ENCODE measurements around the gene BANK1.

The BANK1 gene

DNA sequence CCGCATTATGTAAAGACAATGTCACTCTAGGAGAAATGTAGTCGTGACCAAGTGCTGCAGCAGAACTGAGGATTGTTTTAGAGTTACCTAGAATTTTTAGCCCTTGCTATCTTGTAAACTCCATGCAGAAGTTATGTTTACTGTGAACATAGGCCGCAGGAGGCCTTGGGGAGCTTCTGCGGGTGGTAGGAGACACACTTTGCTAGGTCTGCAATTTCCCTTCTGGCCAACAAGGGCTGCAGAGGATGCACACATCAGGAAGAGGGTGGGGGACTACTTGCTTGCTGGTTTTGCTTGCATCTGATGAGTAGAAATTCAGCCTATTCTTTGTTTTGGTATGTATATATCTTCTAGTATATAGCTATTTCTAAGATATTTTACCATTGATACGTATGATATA, 23.1 kb downstream of the BANK1 start:
- no peak for DNase-seq (ENCODE audit: low read depth, low spot score)

- DNase-seq (ENCODE audit: low read depth, low spot score) = no peak
Measured at GRCh38 chr4:101818362-101818761, 27.8 kb downstream of the BANK1 start.

- no peak for DNase-seq (ENCODE audit: low read depth, low spot score)
Measured at GRCh38 chr4:101823864-101824263, 33.3 kb downstream of the BANK1 start.

DNA sequence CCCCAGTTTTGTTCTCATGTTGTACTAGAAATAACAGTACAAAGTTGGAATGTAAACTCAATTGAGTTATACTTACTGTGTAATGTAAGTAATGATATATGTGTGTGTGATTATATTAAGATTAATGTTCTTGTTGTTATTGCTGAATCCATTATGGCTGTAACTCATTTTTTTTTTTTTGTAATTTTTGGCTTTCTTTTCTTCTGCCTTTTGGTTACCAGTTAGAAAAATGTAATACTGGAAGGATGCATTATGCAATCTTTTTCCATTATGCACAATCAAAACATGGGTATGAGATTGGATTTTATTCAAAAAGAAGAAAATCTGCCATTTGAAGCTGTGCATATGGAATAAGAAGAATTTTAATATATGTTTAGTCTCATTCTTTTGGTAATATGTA, 34.0 kb downstream of the BANK1 start:
- no peak for DNase-seq (ENCODE audit: low read depth, low spot score)

- DNase-seq (ENCODE audit: low read depth, low spot score) = no peak
Measured at GRCh38 chr4:101825953-101826352, 35.4 kb downstream of the BANK1 start.

GRCh38 chr4:101831816-101832215, 41.3 kb downstream of the BANK1 start:
- DNase-seq (ENCODE audit: low read depth, low spot score) = no peak

DNA sequence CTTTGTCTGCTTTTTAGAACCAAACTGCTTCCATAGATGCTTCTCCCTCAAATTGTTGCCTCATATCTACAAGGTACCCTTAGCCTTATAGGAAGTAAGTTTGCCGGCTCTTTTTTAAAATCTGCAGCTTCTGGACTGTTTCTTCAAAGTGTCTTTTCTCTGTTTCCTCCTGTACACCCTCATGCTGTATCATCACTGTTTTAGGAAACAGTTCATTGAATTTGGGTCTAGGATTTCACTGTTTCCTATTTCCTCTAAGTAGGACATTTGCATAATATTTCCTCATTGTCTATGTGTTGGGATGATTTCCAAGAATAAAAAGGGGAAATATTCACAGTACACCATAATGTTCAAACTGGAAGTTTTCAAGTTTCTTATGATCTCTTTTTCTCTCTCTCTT, 43.0 kb downstream of the BANK1 start:
- DNase-seq (ENCODE audit: low read depth, low spot score) = no peak

- DNase-seq (ENCODE audit: low read depth, low spot score) = no peak
Measured at GRCh38 chr4:101835121-101835904, 44.8 kb downstream of the BANK1 start.

DNA sequence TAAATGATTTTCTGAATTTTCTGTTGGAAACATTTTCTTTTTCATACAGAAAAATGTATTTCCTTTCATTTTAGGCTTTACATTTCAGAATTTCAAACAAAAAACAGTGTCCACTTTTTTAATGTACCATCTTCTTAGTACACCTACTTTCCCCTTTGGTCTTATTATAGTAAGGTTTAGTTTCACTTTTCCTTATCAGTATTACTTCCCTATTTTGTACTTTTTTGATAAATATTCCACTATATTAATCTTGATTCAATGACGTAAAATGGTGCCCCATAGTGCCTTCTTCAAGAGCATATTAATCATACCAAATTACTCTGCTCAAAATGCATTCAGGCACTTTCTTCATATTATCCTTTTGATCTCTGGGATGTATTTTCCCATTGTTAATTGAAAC, 52.5 kb downstream of the BANK1 start:
- DNase-seq (ENCODE audit: low read depth, low spot score) = no peak

DNA sequence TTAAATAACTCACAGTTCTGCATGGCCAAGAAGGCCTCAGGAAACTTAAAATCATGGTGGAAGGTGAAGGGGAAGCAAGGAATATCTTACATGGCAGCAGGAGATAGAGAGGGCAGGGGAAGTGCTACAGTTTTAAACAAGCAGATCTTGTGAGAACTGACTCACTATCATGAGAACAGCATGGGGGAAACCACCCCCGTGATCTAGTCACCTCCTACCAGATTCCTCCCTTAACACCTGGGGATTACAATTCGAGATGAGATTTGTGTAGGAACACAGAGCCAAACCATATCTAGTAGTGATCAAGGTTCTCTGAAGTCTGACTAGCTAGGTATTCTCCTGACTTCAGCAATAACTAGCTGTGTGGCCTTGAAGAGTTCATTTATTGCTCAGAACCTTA, 56.0 kb downstream of the BANK1 start:
- DNase-seq (ENCODE audit: low read depth, low spot score) = no peak

GRCh38 chr4:101850698-101851097, 60.2 kb downstream of the BANK1 start:
- no peak for DNase-seq (ENCODE audit: low read depth, low spot score)

- no peak for DNase-seq (ENCODE audit: low read depth, low spot score)
Measured at GRCh38 chr4:101851672-101852071, 61.1 kb downstream of the BANK1 start.

DNA sequence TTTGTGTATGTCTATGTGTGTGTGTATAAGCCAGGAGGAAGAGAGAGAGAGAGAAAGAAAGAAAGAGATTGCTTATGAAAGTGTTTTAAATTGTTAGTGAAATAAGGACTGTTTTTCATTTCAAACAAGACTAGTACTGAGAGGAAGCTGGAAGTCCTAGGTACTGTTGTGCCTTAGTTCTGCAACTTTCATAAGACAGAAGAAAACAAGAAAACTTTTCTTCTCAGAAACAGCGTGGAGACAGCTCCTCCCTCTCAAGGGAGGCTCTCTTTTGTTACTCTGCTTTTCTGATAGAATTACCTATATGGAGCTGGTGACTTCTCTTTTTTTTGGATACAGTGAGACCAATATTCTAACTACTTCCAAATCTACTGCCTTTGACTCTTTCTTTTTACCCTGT, 62.5 kb downstream of the BANK1 start:
- DNase-seq (ENCODE audit: low read depth, low spot score) = no peak

DNA sequence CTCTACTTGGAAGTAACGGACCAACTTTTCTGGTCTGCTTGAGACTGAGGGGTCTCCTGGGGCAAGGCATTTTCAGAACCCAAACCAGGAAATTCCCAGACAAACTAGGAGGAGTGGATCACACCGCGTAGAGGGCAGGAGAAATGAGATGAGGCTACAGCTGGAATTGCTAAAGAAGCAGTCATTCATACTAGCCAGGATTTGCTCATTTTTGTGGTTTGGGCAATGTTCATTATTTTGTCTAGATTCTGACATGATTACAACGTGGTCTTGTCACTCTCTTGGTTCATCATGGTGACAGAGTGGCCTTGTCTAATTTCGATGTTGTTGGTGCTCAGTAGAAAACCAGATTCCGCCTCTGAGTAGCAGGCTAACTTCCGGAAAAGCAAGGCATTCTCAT, 63.2 kb downstream of the BANK1 start:
- no peak for DNase-seq (ENCODE audit: low read depth, low spot score)

DNA sequence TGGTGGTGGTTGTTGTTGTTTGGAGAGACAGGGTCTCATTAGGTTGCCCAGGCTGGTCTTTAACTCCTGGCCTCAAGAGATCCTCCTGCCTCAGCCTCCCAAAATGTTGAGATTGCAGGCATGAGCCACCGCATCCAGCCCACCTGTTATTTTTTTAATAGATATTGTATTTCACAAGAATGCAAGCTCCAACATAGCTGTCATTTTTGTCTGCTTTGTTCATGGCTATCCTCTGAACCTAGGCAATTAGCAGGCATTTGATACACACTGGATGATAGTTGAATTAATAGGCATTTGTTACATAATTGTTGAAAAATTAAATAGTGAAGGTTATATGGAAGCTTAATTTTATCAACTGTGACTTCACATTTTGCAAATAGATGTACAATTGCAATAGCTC, 64.7 kb downstream of the BANK1 start:
- no peak for DNase-seq (ENCODE audit: low read depth, low spot score)

DNA sequence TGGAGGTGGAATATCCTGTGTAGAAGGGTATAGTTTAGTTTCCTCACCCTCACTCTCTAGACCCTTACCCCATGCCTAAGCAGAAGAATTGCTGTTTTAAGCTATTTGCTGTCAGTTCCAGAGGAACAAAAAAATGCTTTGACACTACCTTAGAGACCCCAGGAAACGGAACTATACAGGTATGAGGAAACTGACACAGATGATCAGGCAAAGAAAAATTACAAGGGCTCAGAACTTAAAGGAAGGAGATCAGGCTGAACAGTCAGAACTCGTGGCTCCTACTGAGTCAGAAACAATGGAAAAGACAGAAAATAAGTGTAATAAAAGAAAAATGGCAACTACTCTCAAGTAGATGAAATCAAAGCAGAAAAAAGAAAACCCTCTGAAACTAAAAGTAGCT, 65.6 kb downstream of the BANK1 start:
- DNase-seq (ENCODE audit: low read depth, low spot score) = no peak

DNA sequence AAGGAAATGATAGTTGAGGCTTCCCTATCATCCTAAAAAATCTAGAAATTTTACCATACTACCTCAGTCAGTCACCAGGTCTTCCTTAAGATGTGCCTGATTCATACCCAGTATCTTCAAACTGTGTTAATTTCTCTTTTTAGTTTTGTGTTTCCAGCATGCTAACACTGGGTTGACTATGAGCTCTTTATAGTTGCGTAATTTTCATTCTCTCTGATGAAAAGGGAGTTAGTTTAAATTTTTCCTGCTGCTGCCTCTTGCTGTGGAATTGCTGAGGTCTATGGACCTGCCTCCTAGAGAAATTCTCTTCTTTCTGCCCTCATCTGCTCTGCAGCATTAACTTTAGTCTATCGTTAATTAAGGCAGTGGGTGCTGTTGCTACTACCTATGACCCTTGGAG, 66.6 kb downstream of the BANK1 start:
- DNase-seq (ENCODE audit: low read depth, low spot score) = no peak

DNA sequence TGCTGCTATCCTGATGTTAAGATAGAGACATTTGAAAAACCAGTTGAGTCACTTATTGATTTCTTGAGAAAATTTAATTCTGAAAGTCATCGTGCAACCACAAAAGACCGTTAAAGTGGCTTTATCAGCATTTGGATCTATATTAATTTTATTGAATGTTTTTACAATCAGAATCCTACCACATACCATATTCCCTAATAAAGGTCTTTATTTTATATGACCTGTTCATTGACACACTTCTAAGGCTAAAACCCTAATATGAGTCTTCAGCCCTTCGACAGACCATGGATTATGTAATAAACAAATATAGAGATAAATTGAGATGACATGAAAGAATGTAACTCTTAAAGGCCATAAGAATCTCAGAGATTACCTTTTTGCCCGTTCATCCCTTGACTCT, 68.1 kb downstream of the BANK1 start:
- DNase-seq (ENCODE audit: low read depth, low spot score) = no peak

DNA sequence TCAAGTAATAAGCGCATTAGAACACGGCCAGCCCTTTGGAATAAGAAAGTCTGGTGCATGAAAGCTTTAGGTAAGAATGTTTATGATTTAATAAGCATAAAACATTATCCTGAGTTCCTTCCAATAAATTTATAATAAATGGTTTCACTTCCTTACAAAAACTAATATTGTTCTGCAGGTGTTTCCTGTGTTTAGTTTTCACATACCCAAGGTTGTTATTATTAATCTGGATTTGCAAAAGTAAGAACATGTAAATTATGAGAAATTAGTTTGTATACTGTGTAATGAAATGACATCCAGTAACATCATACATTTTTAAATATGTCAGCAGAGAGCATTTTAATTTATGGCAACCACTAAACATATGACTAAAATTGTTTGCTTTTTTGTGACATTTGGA, 72.1 kb downstream of the BANK1 start:
- DNase-seq (ENCODE audit: low read depth, low spot score) = no peak

GRCh38 chr4:101864660-101865059, 74.1 kb downstream of the BANK1 start:
- DNase-seq (ENCODE audit: low read depth, low spot score) = peak; percentile 20

DNA sequence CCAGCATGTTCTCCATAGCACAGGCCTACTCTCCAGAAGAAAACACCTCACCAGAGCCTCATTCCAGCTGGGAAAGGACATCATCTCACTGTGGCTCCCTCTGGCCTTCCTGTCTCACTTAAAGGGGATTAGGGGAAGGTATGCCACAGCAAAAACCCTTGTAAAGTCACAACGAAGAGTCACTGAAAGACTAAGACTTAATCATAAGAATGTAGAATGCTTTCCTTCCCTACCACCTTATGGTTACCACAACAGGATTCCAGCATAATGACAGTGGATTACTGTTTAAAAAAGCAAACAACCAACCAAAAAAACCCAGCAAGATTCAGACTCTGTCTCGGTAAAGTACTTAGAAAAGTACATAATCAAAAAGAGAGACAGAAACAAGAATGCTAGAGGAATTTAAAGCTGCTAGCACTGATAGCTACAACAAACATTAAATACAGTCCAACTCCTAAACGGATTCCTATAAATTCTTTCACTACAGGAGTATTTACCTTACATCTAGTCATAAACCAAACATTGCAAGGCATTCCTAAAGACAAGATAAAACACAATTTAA, 75.1 kb downstream of the BANK1 start:
- DNase-seq (ENCODE audit: low read depth, low spot score) = peak; percentile 21

DNA sequence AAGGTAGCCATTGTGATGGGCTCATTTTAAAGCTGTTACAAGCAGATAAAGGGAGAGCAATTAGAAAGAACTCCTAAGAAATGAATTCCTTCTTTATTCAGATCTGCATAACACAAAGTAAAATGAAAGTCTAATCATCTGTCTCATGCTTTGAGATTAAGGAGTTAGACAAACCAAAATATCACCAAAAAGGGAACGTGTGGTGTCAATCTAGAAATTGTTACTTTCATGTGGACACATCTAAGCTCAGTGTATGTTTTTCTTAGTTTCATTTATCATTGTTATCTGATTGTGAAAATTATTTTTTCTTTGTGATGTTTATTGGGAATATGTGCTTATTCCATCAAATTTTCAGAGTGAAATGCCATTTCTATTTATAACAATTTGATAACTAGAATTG, 80.3 kb downstream of the BANK1 start:
- no peak for DNase-seq (ENCODE audit: low read depth, low spot score)

GRCh38 chr4:101871962-101872676, 81.6 kb downstream of the BANK1 start:
- no peak for DNase-seq (ENCODE audit: low read depth, low spot score)

Measured in ELF-1 (cell line).